Endothelial cell of hepatic sinusoid (primary cell): Measurements from ENCODE around the gene TRRAP.
"Not testable (repeated sequence)": the region's sequence is repeated elsewhere in the genome, so short reads cannot be mapped to it uniquely, and the experiment has no call there.

Experiments
- in situ Hi-C: cut with HindIII; loops from 2 replicates; pipeline ENCODE4 v1.10.0; 2017; ENCODE audit warnings: low sequenced_read_pairs

The TRRAP gene

DNA sequence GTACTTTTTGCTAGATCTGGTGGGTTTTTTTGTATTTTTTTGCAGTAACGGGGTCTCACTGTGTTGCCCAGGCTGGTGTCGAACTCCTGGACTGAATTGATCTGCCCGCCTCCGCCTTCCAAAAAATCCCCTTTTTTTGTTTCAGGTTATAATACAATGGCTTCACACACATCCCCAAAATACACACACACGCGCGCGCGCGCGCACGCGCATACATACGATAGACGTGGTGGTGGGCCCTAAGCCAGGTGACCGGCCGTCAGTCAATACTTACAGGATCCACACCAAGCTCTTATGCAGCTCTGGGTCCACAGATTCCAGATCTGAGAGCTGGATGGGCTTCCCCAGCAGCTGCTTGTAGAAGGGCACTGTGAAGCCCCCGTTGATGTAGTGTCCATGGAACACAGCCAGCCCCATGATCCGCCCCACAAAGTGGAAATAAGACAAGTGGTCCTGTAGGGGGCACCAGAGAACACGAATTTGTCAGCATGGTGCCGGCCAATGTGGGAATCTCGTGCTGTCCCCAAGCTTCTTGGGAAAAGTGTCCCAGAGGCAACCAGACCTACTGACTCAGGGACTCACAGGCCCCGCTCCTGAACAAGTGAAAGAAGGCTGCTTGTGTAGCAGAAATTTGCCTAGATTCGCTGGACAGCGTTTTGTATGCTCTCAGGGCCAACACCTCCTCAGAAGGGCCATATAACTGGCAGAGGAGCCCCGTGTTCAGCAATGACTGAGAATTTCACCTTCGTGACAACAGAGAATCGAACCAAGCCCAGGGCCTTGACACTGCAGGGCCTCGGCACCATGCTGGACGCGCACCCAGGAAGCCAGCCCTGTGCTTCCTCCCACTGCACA lies 162.0 kb downstream of the TRRAP start:
- in situ Hi-C loops, result loop anchor here (5.0 kb wide), 1 partner anchor 82 kb away; no protein-coding TSS in a partner anchor

DNA sequence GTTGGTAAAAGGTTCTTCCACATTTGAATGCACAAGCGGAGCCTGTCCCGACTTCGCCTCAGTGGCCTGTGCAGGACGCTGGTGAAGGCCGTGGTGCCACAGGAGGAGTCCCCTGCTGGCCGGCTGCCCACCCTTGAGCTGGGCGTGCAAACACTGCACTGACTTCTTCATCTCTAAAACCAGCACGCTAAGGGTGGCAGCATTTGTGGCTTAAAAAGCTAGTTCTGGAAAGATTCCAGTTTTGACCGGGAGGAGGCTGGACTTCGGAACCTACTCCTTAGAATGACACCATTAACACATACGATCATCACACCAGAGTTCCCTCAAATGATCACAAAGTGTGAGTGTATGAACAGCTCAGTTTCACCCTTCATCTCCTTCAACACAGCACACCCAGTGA lies 163.2 kb downstream of the TRRAP start:
- in situ Hi-C loops, result loop anchor here (5.0 kb wide), 1 partner anchor 81 kb away; no protein-coding TSS in a partner anchor

DNA sequence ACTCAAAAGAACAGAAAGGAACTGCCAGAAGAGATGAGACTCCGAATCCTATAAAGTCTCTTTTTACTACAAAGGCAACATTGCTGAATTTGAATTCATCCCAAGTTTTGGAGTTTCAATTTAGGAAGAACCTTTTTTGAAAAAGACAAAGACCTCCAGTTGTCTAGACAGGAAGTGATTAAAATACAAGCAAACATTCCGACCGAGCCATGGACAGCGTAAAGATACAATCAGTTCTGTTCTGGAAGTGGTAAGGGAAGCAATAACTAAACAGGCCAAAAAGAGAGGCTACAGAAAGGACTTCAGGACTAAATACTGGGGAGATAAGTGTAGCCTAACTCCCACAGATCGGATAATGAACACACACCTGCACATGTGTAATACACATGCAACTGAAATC lies 164.6 kb downstream of the TRRAP start:
- in situ Hi-C loops, result loop anchor here (5.0 kb wide), 1 partner anchor 79 kb away; no protein-coding TSS in a partner anchor

DNA sequence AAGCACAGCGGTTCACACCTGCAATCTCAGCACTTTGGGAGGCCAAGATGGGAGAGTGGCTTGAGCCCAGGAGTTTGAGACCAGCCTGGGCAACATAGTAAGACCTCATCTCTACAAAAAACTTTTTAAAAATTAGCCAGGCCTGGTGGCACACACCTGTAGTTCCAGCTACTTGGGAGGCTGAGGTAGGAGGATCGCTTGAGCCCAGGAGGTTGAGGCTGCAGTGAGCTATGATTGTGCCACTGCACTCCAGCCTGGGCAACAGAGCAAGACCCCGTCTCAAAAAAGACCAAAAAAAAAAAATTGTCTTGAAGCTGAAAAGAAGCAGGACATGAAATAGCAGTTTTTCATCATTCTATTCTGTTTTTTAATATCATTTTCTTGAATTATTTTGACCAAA lies 166.5 kb downstream of the TRRAP start:
- in situ Hi-C loops, result loop anchor here (5.0 kb wide), 1 partner anchor 77 kb away; no protein-coding TSS in a partner anchor

DNA sequence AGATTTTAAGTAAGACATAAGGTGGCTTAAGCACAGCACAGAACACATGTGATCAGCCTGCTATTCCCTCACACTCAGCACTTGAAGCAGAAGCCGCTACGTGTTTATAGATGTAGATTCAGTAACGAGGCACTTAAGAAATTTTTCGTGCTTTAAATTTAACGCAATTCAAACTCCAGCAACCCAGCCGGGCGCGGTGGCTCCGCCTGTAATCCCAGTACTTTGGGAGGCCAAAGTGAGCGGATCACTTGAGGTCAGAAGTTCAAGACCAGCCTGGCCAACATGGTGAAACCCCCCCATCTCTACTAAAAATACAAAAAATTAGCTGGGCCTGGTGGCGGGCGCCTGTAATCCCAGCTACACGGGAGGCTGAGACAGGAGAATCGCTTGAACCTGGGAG lies 167.9 kb downstream of the TRRAP start:
- in situ Hi-C loops, result not testable (repeated sequence)

DNA sequence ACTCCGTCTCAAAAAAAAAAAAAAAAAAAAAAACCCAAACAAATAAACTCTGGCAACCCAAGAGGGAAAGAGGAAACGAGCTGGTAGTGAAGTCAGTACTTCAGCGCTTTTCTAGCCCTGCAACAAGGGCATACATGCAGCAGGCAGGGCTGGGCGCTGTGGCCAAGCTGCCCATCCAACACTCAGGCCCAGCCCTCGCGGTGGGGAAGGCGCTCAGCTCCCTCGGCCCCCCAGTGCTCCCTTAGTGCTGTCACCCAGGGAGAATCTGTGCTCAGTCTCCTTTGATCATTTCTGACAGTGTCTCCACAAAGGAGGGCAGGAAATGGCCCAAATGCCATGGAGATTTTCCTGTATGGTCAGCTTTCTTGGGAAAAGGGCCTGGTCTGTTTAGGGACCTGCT lies 168.4 kb downstream of the TRRAP start:
- in situ Hi-C loops, result no loop called here

DNA sequence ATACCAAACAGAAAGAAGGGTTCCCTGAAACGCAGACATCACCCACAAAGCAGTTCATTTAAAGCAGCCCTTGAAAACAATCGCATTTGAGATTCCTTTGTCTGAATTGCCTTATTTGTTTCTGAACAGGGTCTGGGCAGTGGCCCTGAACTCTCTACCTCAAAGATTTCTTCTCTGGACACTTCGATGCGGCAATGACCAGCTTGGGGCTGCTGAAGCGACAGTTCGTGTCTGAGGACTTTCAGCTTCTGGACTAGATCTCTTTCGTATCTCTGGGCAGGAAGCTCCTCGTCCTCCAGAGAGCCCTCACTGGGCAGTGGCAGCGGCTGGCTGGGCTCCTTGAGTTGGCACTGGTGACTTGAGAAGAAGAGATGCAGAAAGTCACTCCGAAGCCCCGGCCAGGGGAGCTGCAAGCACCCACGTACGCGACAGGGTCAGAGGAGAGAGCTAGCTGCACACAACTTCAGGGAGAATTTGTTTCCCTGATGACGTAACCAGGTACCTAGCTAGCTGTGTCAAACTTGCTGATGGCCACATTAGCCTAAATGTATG lies 169.3 kb downstream of the TRRAP start:
- in situ Hi-C loops, result no loop called here

DNA sequence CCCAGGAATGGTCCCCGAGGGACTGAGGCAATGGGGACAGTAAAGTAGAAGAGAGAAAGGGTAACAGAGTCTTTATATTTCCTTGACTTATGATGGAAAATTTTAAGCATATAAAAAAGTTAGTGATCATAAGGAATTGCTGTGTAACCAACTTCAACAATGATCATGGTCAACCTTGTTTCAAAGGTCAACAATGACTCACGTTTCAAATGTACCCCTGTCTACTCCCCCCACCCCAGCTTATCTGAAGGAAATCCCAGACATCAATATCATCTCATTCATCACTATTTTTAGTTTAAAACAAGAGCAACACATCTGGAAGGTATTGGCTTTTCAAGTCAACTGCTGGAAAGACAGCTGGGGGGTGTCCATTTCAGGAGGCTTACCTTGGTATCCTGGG lies 172.6 kb downstream of the TRRAP start:
- in situ Hi-C loops, result no loop called here

DNA sequence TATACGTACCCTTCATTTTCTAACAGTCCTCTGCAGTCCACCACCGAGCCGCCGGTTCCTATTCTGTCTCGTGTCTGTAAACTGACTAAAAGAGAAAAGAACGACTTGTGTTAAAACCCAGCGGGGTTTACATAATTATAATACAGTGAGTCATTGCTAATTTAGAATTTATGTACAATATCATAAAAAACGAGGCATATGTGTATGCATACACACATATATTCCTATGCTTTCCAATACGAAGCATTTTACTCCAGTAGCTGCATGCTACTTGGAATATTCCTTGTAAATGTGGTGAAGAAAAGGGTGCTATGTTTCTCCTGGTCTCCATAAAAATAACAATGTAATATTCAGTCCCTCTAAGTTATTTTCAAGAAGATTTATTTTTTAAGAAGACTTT lies 176.4 kb downstream of the TRRAP start:
- in situ Hi-C loops, result no loop called here

DNA sequence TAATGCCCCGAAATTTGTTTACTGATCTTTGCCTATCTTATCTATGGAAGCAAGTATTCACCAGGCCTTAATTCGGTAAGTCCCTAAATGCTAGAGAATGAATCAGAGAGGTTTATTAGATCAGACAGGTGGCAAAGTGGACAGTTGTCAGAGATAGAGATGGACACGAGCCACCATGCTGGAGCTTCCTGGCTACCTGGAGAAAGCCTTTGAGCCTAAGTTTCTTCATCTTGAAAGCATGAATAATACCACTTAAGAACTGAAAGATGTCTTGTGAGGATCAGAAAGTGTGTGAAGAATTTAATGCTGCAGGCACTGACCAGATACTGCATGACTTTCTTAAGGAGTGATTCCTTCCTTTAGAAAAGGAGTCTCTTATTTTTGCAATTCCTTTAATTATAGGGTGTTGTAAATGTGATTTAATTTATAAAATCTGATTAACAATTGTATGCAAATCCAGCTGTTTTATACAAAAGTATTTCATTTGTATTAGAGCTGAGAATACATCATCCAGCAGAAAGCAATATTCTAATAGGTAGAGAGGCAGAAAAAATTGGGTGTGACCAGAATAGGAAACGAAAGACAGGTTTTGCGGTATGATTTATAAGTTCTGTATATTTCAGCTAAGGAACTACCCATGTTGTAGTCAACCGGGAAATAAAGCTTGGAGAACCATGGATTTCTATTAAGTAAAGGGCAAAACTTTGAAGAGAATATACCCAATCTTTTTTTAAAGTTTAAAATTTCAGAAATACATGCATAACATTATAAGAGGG lies 182.9 kb downstream of the TRRAP start:
- in situ Hi-C loops, result loop anchor here (10.0 kb wide), 1 partner anchor 154 kb away; no protein-coding TSS in a partner anchor
